HCT116 (cell line): ENCODE measurements around the gene ZNF750. TPM values are rescaled to one million over a fixed set of nuclear protein-coding genes. Genes with fewer than 3 reads are reported as not detected.

ENCODE experiments used
- ATAC-seq: fragments of 200-7000 bp; cut with Tn5 transposase; 2 replicates; pipeline ENCODE4 v1.9.1; 2020; ENCODE audit warnings: mild to moderate bottlenecking, moderate library complexity
- BruUV-seq: library from RNA; stranded (reverse); fragments of 400-500 nt; replicated peaks from 2 replicates; lab custom pipeline; 2021; lab: Mats Ljungman, UMichigan
- CTCF ChIA-PET: fragments of 300-600 bp; sonication (Branson Sonifier 250); formaldehyde crosslinking; loops from one replicate; lab custom pipeline; 2021; ENCODE audit warnings: antibody characterized with exemption; lab: Charles Lee
- POLR2A ChIA-PET: fragments of 300-600, 350-600 bp; sonication (Branson Sonifier 250); formaldehyde crosslinking; loops from one replicate; lab custom pipeline; 2021; ENCODE audit warnings: antibody characterized with exemption; lab: Charles Lee
- RAD21 ChIA-PET, 2 experiments: fragments of 300-600 bp; sonication (Branson Sonifier 250); formaldehyde crosslinking; loops; one replicate each; lab custom pipeline; 2023; ENCODE audit warnings: low total read pairs in 2 of 2; ENCODE audit not compliant: uncharacterized antibody in 2 of 2, unreplicated experiment in 2 of 2, low non-redundant PET in 1 of 2; lab: Charles Lee
- DNase-seq: peaks from one replicate; pipeline ENCODE4 v3.0.0-alpha.2; 2010; ENCODE audit warnings: low read depth, low spot score
- H2AFZ ChIP-seq: fragments of 200-600 bp; shearing (Covaris generic), sonication (generic); 2 replicates; pipeline ENCODE4 v1.6.1; 2017; ENCODE audit warnings: low read depth, mixed run types, mixed read lengths, antibody characterized with exemption, low read length; ENCODE audit not compliant: poor library complexity, severe bottlenecking
- H3K27ac ChIP-seq: 2 replicates; pipeline ENCODE4 v1.5.1; 2012; ENCODE audit warnings: low read depth, low read length
- H3K27me3 ChIP-seq: fragments of 200-600 bp; sonication (generic); 2 replicates; pipeline ENCODE4 v1.6.1; 2016; ENCODE audit warnings: mixed run types, low read length, mixed read lengths; ENCODE audit not compliant: insufficient read depth
- H3K36me3 ChIP-seq, 2 experiments: fragments of 200-500 bp in 1 of 2; fragments of 200-600 bp in 1 of 2; sonication (Bioruptor generic) in 1 of 2; sonication (generic) in 1 of 2; 2 replicates each; pipeline versions ENCODE4 v1.5.1 to v1.6.1; 2014 to 2016; ENCODE audit warnings: low read length in 2 of 2, inconsistent platforms in 1 of 2, mixed read lengths in 1 of 2, mixed run types in 1 of 2; ENCODE audit not compliant: insufficient read depth in 2 of 2, control insufficient read depth in 1 of 2
- H3K4me1 ChIP-seq, 2 experiments: fragments of 200-600 bp in 1 of 2; sonication (generic) in 1 of 2; 2 replicates each; pipeline versions ENCODE4 v1.5.1 to v1.6.1; 2012 to 2017; ENCODE audit warnings: low read length in 2 of 2, inconsistent platforms in 1 of 2, mild to moderate bottlenecking in 1 of 2, mixed read lengths in 1 of 2, mixed run types in 1 of 2, moderate library complexity in 1 of 2; ENCODE audit not compliant: insufficient read depth in 2 of 2, control insufficient read depth in 1 of 2
- H3K4me2 ChIP-seq: fragments of 200-600 bp; sonication (generic); 2 replicates; pipeline ENCODE4 v1.6.1; 2017; ENCODE audit warnings: mixed run types, low read length, mixed read lengths
- H3K4me3 ChIP-seq, 2 experiments: fragments of 200-600 bp in 1 of 2; sonication (generic) in 1 of 2; replicated peaks in 1 of 2; 2 replicates each; pipeline ENCODE4 v1.5.1; 2011 to 2016; ENCODE audit warnings: low read length in 2 of 2, control low read depth in 1 of 2, low read depth in 1 of 2, mild to moderate bottlenecking in 1 of 2, mixed read lengths in 1 of 2, mixed run types in 1 of 2
- H3K79me2 ChIP-seq: fragments of 200-600 bp; sonication (generic); 2 replicates; pipeline ENCODE4 v1.6.1; 2017; ENCODE audit warnings: mild to moderate bottlenecking, mixed run types, low read length, moderate library complexity, mixed read lengths; ENCODE audit not compliant: insufficient read depth
- H3K9ac ChIP-seq: fragments of 200-600 bp; sonication (generic); 2 replicates; pipeline ENCODE4 v1.6.1; 2016; ENCODE audit warnings: low read length, mixed read lengths
- H3K9me2 ChIP-seq: fragments of 200-600 bp; sonication (generic), shearing (Covaris generic); 2 replicates; pipeline ENCODE4 v1.6.1; 2017; ENCODE audit warnings: mixed run types, mild to moderate bottlenecking, moderate library complexity; ENCODE audit not compliant: insufficient read depth
- H3K9me3 ChIP-seq, 2 experiments: fragments of 200-500 bp in 1 of 2; fragments of 200-600 bp in 1 of 2; sonication (Bioruptor generic) in 1 of 2; sonication (generic) in 1 of 2; 2 replicates each; pipeline ENCODE4 v1.6.1; 2014 to 2017; ENCODE audit warnings: low read length in 2 of 2, mixed read lengths in 2 of 2, inconsistent platforms in 1 of 2, low read depth in 1 of 2, mild to moderate bottlenecking in 1 of 2, mixed run types in 1 of 2, moderate library complexity in 1 of 2; ENCODE audit not compliant: control insufficient read depth in 1 of 2, insufficient read depth in 1 of 2
- H4K20me1 ChIP-seq: fragments of 200-600 bp; sonication (generic), shearing (Covaris generic); 2 replicates; pipeline ENCODE4 v1.6.1; 2017; ENCODE audit warnings: mixed run types, mild to moderate bottlenecking, moderate library complexity; ENCODE audit not compliant: insufficient read depth
- CBX3 ChIP-seq: IDR thresholded peaks from 2 replicates; pipeline ENCODE4 v1.6.1; 2012; ENCODE audit warnings: low read depth
- CEBPB ChIP-seq: IDR thresholded peaks from 2 replicates; pipeline ENCODE4 v1.6.1; 2012; ENCODE audit warnings: low read depth
- CTCF ChIP-seq, 3 experiments: fragments of 200-600 bp in 1 of 3; sonication (generic) in 1 of 3; IDR thresholded peaks in 2 of 3; conservative IDR thresholded peaks in 1 of 3; 2 replicates each; pipeline ENCODE4 v1.5.1; 2012 to 2017; ENCODE audit warnings: low read depth in 2 of 3, low read length in 2 of 3, antibody characterized with exemption in 1 of 3, borderline replicate concordance in 1 of 3, control low read depth in 1 of 3, mild to moderate bottlenecking in 1 of 3, mixed read lengths in 1 of 3, mixed run types in 1 of 3, moderate library complexity in 1 of 3; ENCODE audit not compliant: insufficient read depth in 1 of 3
- EZH2 ChIP-seq: fragments of 200-600 bp; sonication (generic); IDR thresholded peaks from 2 replicates; pipeline ENCODE4 v1.6.1; 2017; ENCODE audit warnings: antibody characterized with exemption, mixed run types
- EZH2phosphoT487 ChIP-seq: fragments of 200-600 bp; IDR thresholded peaks from 2 replicates; pipeline ENCODE4 v1.6.1; 2018; ENCODE audit warnings: antibody characterized with exemption, borderline replicate concordance
- JUND ChIP-seq: IDR thresholded peaks from 2 replicates; pipeline ENCODE4 v1.6.1; 2012
- POLR2A ChIP-seq: IDR thresholded peaks from 2 replicates; pipeline ENCODE4 v1.7.0; 2011; ENCODE audit warnings: borderline replicate concordance; ENCODE audit not compliant: insufficient read depth, insufficient read length; ENCODE audit errors: extremely low read depth
- RAD21 ChIP-seq: IDR thresholded peaks from 2 replicates; pipeline ENCODE4 v1.6.1; 2012; ENCODE audit warnings: low read depth, mild to moderate bottlenecking
- SP1 ChIP-seq: IDR thresholded peaks from 2 replicates; pipeline ENCODE4 v1.6.1; 2012; ENCODE audit warnings: low read depth
- SRF ChIP-seq: IDR thresholded peaks from 2 replicates; pipeline ENCODE4 v1.6.1; 2012; ENCODE audit warnings: low read depth
- TCF7L2 ChIP-seq: IDR thresholded peaks from 2 replicates; pipeline ENCODE4 v1.7.0; 2011; ENCODE audit warnings: borderline replicate concordance, inconsistent platforms; ENCODE audit not compliant: insufficient read depth, insufficient read length; ENCODE audit errors: extremely low read depth
- YY1 ChIP-seq: IDR thresholded peaks from 2 replicates; pipeline ENCODE4 v1.6.1; 2011; ENCODE audit warnings: low read length, low read depth, moderate library complexity, mild to moderate bottlenecking; ENCODE audit not compliant: insufficient replicate concordance; ENCODE audit errors: extremely low read depth
- intact Hi-C: fragments of 100-400 bp; cut with micrococcal nuclease; formaldehyde crosslinking; loops from 2 replicates; pipeline ENCODE4 v1.10.0; 2022
- total RNA-seq: library from RNA; stranded (reverse); gene quantifications from one replicate; pipeline ENCODE4 v1.2.1, GENCODE V29; 2021; ENCODE audit not compliant: unreplicated experiment

The ZNF750 gene
- total RNA-seq, 1 experiment from 2014 or later: not detected

- no peak for TF ChIP-seq EZH2phosphoT487
- TF ChIP-seq EZH2: no peak
- no peak for TF ChIP-seq RAD21
- no peak for TF ChIP-seq SRF
- TF ChIP-seq SP1: no peak
- TF ChIP-seq CTCF (IDR thresholded peaks at IDR 0.05 in 2 of 3, conservative IDR thresholded peaks at IDR 0.05 in 1 of 3; ENCODE audit: borderline replicate concordance in 1 of 3, insufficient read depth in 1 of 3, low read depth in 2 of 3, low read length in 2 of 3): no peak
- no peak for TF ChIP-seq CBX3
- TF ChIP-seq POLR2A: no peak
- no peak for TF ChIP-seq YY1
- no peak for TF ChIP-seq JUND
- no peak for TF ChIP-seq CEBPB
- no peak for TF ChIP-seq TCF7L2
- no TSS peak for BruUV-seq
- Histone ChIP-seq H3K9me2 (no peaks in the 10 kb centered on the region), H3K4me3 (no peak overlapping the region), H3K27ac (no peak overlapping the region), H3K79me2 (peaks cover 36% of the 10 kb centered on the region), H3K9me3 (no peaks in the 10 kb centered on the region), H3K27me3 (no peaks in the 10 kb centered on the region), H3K36me3 (peaks cover 7 to 19% of the 10 kb centered on the region in 2 experiments; a peak in 3 of 4 replicates), H3K4me1 (no peaks in the 10 kb centered on the region), H3K9ac (no peak overlapping the region), H3K4me2 (no peak overlapping the region), H2AFZ (no peak overlapping the region), H4K20me1 (no peaks in the 10 kb centered on the region)
- intact Hi-C loops: loop anchor here (1.0 kb wide), 1 partner anchor 131 kb away; no protein-coding TSS in a partner anchor
- POLR2A ChIA-PET: no interaction called here
- no peak for DNase-seq
- RAD21 ChIA-PET: interaction anchor here in 1 of 2 experiments (1.2 kb wide), 1 partner anchor 131 kb away, joined by 6 read pairs; no protein-coding TSS in a partner anchor
- no peak for ATAC-seq
- CTCF ChIA-PET: no interaction called here
Observed at GRCh38 chr17:82782657-82783207, 57.1 kb downstream of the ZNF750 start.
